H9 (cell line): Measurements from ENCODE around the gene SRD5A3. TPM values are rescaled to one million over a fixed set of nuclear protein-coding genes. Genes with fewer than 3 reads are reported as not detected.
A peak's percentile ranks its signal among the peaks of the same experiment; 100 is the strongest.

Source experiments
- DNase-seq: peaks from one replicate; pipeline ENCODE4 v3.0.0-alpha.2; 2017
- H2AFZ ChIP-seq: one replicate; pipeline ENCODE4 v1.6.1; 2013; ENCODE audit warnings: mild to moderate bottlenecking, low read length, control low read depth, moderate library complexity
- H2AK5ac ChIP-seq: 2 replicates; pipeline ENCODE4 v1.6.1; 2013; ENCODE audit warnings: low read length, control low read depth, mixed read lengths; ENCODE audit not compliant: insufficient read length
- H2BK120ac ChIP-seq: one replicate; pipeline ENCODE4 v1.6.1; 2013; ENCODE audit warnings: low read depth, mild to moderate bottlenecking, low read length, control low read depth, inconsistent platforms; ENCODE audit not compliant: poor library complexity, severe bottlenecking
- H2BK12ac ChIP-seq: 2 replicates; pipeline ENCODE4 v1.6.1; 2013; ENCODE audit warnings: low read length, control low read depth, mixed read lengths, low read depth; ENCODE audit not compliant: insufficient read length
- H2BK15ac ChIP-seq: 2 replicates; pipeline ENCODE4 v1.6.1; 2013; ENCODE audit warnings: low read depth, low read length, control low read depth
- H2BK20ac ChIP-seq: one replicate; pipeline ENCODE4 v1.6.1; 2013; ENCODE audit warnings: low read depth, mild to moderate bottlenecking, low read length, control low read depth, inconsistent platforms; ENCODE audit not compliant: poor library complexity, severe bottlenecking
- H2BK5ac ChIP-seq: 2 replicates; pipeline ENCODE4 v1.6.1; 2013; ENCODE audit warnings: low read length, control low read depth, mixed read lengths; ENCODE audit not compliant: insufficient read length
- H3K14ac ChIP-seq: 2 replicates; pipeline ENCODE4 v1.6.1; 2013; ENCODE audit warnings: low read length, control low read depth; ENCODE audit not compliant: insufficient read depth
- H3K18ac ChIP-seq: 2 replicates; pipeline ENCODE4 v1.6.1; 2013; ENCODE audit warnings: low read depth, mild to moderate bottlenecking, mixed read lengths, low read length, control low read depth; ENCODE audit not compliant: insufficient read length
- H3K23ac ChIP-seq: 2 replicates; pipeline ENCODE4 v1.6.1; 2013; ENCODE audit warnings: low read length, control low read depth, mixed read lengths, low read depth; ENCODE audit not compliant: insufficient read length
- H3K23me2 ChIP-seq: 2 replicates; pipeline ENCODE4 v1.6.1; 2013; ENCODE audit warnings: low read depth, mild to moderate bottlenecking, mixed read lengths, low read length, control low read depth; ENCODE audit not compliant: insufficient read length, poor library complexity, severe bottlenecking
- H3K27ac ChIP-seq: 2 replicates; pipeline ENCODE4 v1.5.1; 2013; ENCODE audit warnings: low read length, control low read depth, mixed read lengths, low read depth; ENCODE audit not compliant: insufficient read length
- H3K27me3 ChIP-seq: 2 replicates; pipeline ENCODE4 v1.6.1; 2013; ENCODE audit warnings: low read length, control low read depth, inconsistent platforms; ENCODE audit not compliant: insufficient read depth
- H3K4ac ChIP-seq: 2 replicates; pipeline ENCODE4 v1.6.1; 2013; ENCODE audit warnings: low read depth, mild to moderate bottlenecking, control low read depth, inconsistent platforms, low read length, moderate library complexity
- H3K4me1 ChIP-seq: 2 replicates; pipeline ENCODE4 v1.6.1; 2013; ENCODE audit warnings: low read length, control low read depth, inconsistent platforms; ENCODE audit not compliant: insufficient read depth
- H3K4me2 ChIP-seq: 2 replicates; pipeline ENCODE4 v1.6.1; 2013; ENCODE audit warnings: low read length, control low read depth, mixed read lengths; ENCODE audit not compliant: insufficient read length, insufficient read depth
- H3K56ac ChIP-seq: 2 replicates; pipeline ENCODE4 v1.6.1; 2013; ENCODE audit warnings: low read depth, mild to moderate bottlenecking, mixed read lengths, low read length, control low read depth; ENCODE audit not compliant: insufficient read length
- H3K79me1 ChIP-seq: 2 replicates; pipeline ENCODE4 v1.6.1; 2013; ENCODE audit warnings: low read depth, mild to moderate bottlenecking, moderate library complexity, low read length, control low read depth, inconsistent platforms; ENCODE audit not compliant: insufficient read depth, poor library complexity, severe bottlenecking
- H3K79me2 ChIP-seq: 2 replicates; pipeline ENCODE4 v1.6.1; 2013; ENCODE audit warnings: low read length, control low read depth, inconsistent platforms; ENCODE audit not compliant: insufficient read depth
- H3K9ac ChIP-seq: 2 replicates; pipeline ENCODE4 v1.6.1; 2013; ENCODE audit warnings: low read length, control low read depth, mixed read lengths; ENCODE audit not compliant: insufficient read length; ENCODE audit errors: extremely low read depth
- H3K9me3 ChIP-seq: one replicate; pipeline ENCODE4 v1.6.1; 2013; ENCODE audit warnings: low read depth, low read length, inconsistent platforms; ENCODE audit not compliant: control insufficient read depth
- H3T11ph ChIP-seq: one replicate; pipeline ENCODE4 v1.6.1; 2013; ENCODE audit warnings: mild to moderate bottlenecking, low read length, control low read depth, inconsistent platforms
- H4K20me1 ChIP-seq: one replicate; pipeline ENCODE4 v1.6.1; 2013; ENCODE audit not compliant: control insufficient read depth, insufficient read length, insufficient read depth
- H4K5ac ChIP-seq: 2 replicates; pipeline ENCODE4 v1.6.1; 2013; ENCODE audit warnings: low read depth, mild to moderate bottlenecking, mixed read lengths, low read length, control low read depth; ENCODE audit not compliant: insufficient read length
- H4K8ac ChIP-seq: replicated peaks from 2 replicates; pipeline ENCODE4 v1.6.1; 2013; ENCODE audit warnings: low read length, control low read depth, mixed read lengths, low read depth; ENCODE audit not compliant: insufficient read length
- H4K91ac ChIP-seq: 2 replicates; pipeline ENCODE4 v1.6.1; 2013; ENCODE audit warnings: low read depth, mild to moderate bottlenecking, moderate library complexity, mixed read lengths, low read length, control low read depth; ENCODE audit not compliant: insufficient read length
- H3K27ac Mint-ChIP-seq, 3 experiments: 2 replicates in 2 of 3; 3 replicates in 1 of 3; pipeline ENCODE4 v1.8.0; 2020 to 2021; ENCODE audit warnings: mixed read lengths in 3 of 3, mild to moderate bottlenecking in 1 of 3, moderate library complexity in 1 of 3
- H3K27me3 Mint-ChIP-seq: 2 replicates; pipeline ENCODE4 v1.8.0; 2021; ENCODE audit warnings: low read depth, mild to moderate bottlenecking, moderate library complexity, mixed read lengths
- H3K36me3 Mint-ChIP-seq, 3 experiments: 2 replicates in 2 of 3; 3 replicates in 1 of 3; pipeline ENCODE4 v1.8.0; 2020 to 2021; ENCODE audit warnings: low read depth in 3 of 3, mixed read lengths in 3 of 3; ENCODE audit not compliant: insufficient read depth in 1 of 3
- H3K4me1 Mint-ChIP-seq, 2 experiments: 2 replicates each; pipeline ENCODE4 v1.8.0; 2020; ENCODE audit warnings: mixed read lengths in 2 of 2
- H3K4me3 Mint-ChIP-seq, 2 experiments: 2 replicates in 1 of 2; 3 replicates in 1 of 2; pipeline ENCODE4 v1.8.0; 2020 to 2021; ENCODE audit warnings: mild to moderate bottlenecking in 2 of 2, mixed read lengths in 2 of 2, moderate library complexity in 1 of 2
- H3K9me3 Mint-ChIP-seq, 2 experiments: 2 replicates in 1 of 2; 3 replicates in 1 of 2; pipeline ENCODE4 v1.8.0; 2020; ENCODE audit warnings: mild to moderate bottlenecking in 2 of 2, mixed read lengths in 2 of 2, moderate library complexity in 1 of 2
- CTCF ChIP-seq: fragments of 200-600 bp; sonication (generic); conservative IDR thresholded peaks from 3 replicates; pipeline ENCODE4 v1.8.0; 2021; ENCODE audit warnings: antibody characterized with exemption, mild to moderate bottlenecking
- WGBS: extraction: QIAGEN DNeasy Blood & Tissue Kit; methylation state at CpG from one replicate; pipeline ENCODE4 v1.1.7; 2013; ENCODE audit warnings: missing lambda C conversion rate, low lambda C conversion rate, mixed read lengths; ENCODE audit not compliant: insufficient read length; ENCODE audit errors: extremely low coverage; 5-methylcytosine and 5-hydroxymethylcytosine counted together
- total RNA-seq: library from RNA; stranded (reverse); gene quantifications from 2 replicates; pipeline ENCODE4 v1.2.1, GENCODE V29; 2021

SRD5A3 gene
- total RNA-seq, 1 experiment from 2014 or later: 35.0 TPM

- H3K14ac ChIP-seq: no peak overlapping the region
- no CpG with 5 or more reads among the region's 3 CpGs for WGBS
Measured at GRCh38 chr4:55398966-55399365, 52.9 kb downstream of the SRD5A3 start.

More at GRCh38 chr4:55398966-55399365, 52.9 kb downstream of the SRD5A3 start:
- no peaks in the 10 kb centered on the region; a peak in 1 of 5 replicates for H3K9me3 Mint-ChIP-seq
- Histone ChIP-seq H3K4ac (no peak overlapping the region), H3K9ac (no peak overlapping the region), H4K8ac (no peak overlapping the region), H4K91ac (no peak overlapping the region), H4K20me1 (no peaks in the 10 kb centered on the region), H2BK120ac (no peak overlapping the region), H3K79me2 (peaks cover 35% of the 10 kb centered on the region), H2BK12ac (no peak overlapping the region), H3K27ac (no peak overlapping the region), H3K27me3 (no peaks in the 10 kb centered on the region), H3K79me1 (no peaks in the 10 kb centered on the region), H3K23me2 (peaks cover 10% of the 10 kb centered on the region), H2BK15ac (no peak overlapping the region), H3K9me3 (no peaks in the 10 kb centered on the region), H3K4me1 (no peaks in the 10 kb centered on the region), H3K56ac (no peak overlapping the region), H3K23ac (no peak overlapping the region), H2BK20ac (no peak overlapping the region), H4K5ac (no peak overlapping the region), H2AFZ (no peak overlapping the region), H2AK5ac (no peak overlapping the region), H3T11ph (no peak overlapping the region), H3K18ac (no peak overlapping the region), H3K4me2 (peak overlapping the region; percentile 83), H2BK5ac (no peak overlapping the region)
- no peaks in the 10 kb centered on the region; the same call in 1 of the 2 replicates for H3K27me3 Mint-ChIP-seq
- peaks cover 34 to 47% (median 44%) of the 10 kb centered on the region in 3 experiments for H3K36me3 Mint-ChIP-seq
- H3K27ac Mint-ChIP-seq: peak overlapping the region in 1 of 3 experiments; percentile 23; a peak in 1 of 7 replicates
- no peak for TF ChIP-seq CTCF
- H3K4me1 Mint-ChIP-seq: peaks cover 31 to 32% of the 10 kb centered on the region in 2 experiments
- no peak for DNase-seq
- peak overlapping the region; percentile 73 to 93; a peak in 4 of 5 replicates for H3K4me3 Mint-ChIP-seq
